H1 (cell line): ENCODE measurements around the gene LSM14B. TPM values are rescaled to one million over a fixed set of nuclear protein-coding genes. Genes with fewer than 3 reads are reported as not detected.

Experiments used
- CTCF ChIA-PET: fragments of 300-600 bp; sonication (Branson Sonifier 250); formaldehyde crosslinking; loops from one replicate; lab custom pipeline; 2021; ENCODE audit not compliant: partially characterized antibody; lab: Charles Lee
- POLR2A ChIA-PET: fragments of 300-600 bp; sonication (Branson Sonifier 250); formaldehyde crosslinking; loops from one replicate; lab custom pipeline; 2021; ENCODE audit warnings: inconsistent platforms; ENCODE audit not compliant: partially characterized antibody; lab: Charles Lee
- DNase-seq, 2 experiments: peaks; one replicate each; pipeline versions ENCODE4 v3.0.0 to v3.0.0-alpha.2; 2010 to 2022; ENCODE audit warnings: low spot score in 2 of 2, low read depth in 1 of 2, mixed read lengths in 1 of 2
- FAIRE-seq: peaks from 2 replicates; lab custom pipeline; 2011; peaks lifted over from hg19 to GRCh38; lab: Jason Lieb, UNC
- H2AFZ ChIP-seq: 2 replicates; pipeline ENCODE4 v1.8.1; 2012; ENCODE audit warnings: low read length, inconsistent platforms
- H2AK5ac ChIP-seq: 2 replicates; pipeline ENCODE4 v1.6.1; 2013; ENCODE audit warnings: low read depth, low read length
- H2BK120ac ChIP-seq: replicated peaks from 2 replicates; pipeline ENCODE3; 2013; ENCODE audit warnings: low read depth, low read length, inconsistent platforms
- H2BK12ac ChIP-seq: 2 replicates; pipeline ENCODE4 v1.6.1; 2013; ENCODE audit warnings: low read depth, low read length
- H2BK15ac ChIP-seq: 2 replicates; pipeline ENCODE4 v1.6.1; 2013; ENCODE audit warnings: low read length
- H2BK20ac ChIP-seq: 2 replicates; pipeline ENCODE4 v1.6.1; 2013; ENCODE audit warnings: low read length
- H2BK5ac ChIP-seq: 2 replicates; pipeline ENCODE4 v1.6.1; 2013; ENCODE audit warnings: low read depth, low read length
- H3K14ac ChIP-seq: 2 replicates; pipeline ENCODE4 v1.6.1; 2013; ENCODE audit warnings: inconsistent platforms; ENCODE audit not compliant: insufficient read length
- H3K18ac ChIP-seq: 2 replicates; pipeline ENCODE4 v1.6.1; 2013; ENCODE audit warnings: low read length; ENCODE audit errors: extremely low read depth
- H3K23ac ChIP-seq: 2 replicates; pipeline ENCODE4 v1.6.1; 2013; ENCODE audit warnings: inconsistent platforms; ENCODE audit not compliant: insufficient read length
- H3K23me2 ChIP-seq: 2 replicates; pipeline ENCODE4 v1.6.1; 2013; ENCODE audit warnings: low read depth, low read length
- H3K27ac ChIP-seq: 2 replicates; pipeline ENCODE4 v1.6.1; 2011; ENCODE audit warnings: low read depth, low read length, inconsistent platforms
- H3K27me3 ChIP-seq, 4 experiments: replicated peaks in 1 of 4; 1 replicate in 1 of 4; 2 replicates in 3 of 4; pipeline versions ENCODE4 v1.6.1 to v1.8.1; 2011 to 2013; ENCODE audit warnings: low read length in 3 of 4, mild to moderate bottlenecking in 3 of 4, inconsistent platforms in 2 of 4, mixed read lengths in 2 of 4, moderate library complexity in 1 of 4; ENCODE audit not compliant: control insufficient read depth in 3 of 4, insufficient read depth in 3 of 4; ENCODE audit errors: extremely low read depth in 1 of 4
- H3K36me3 ChIP-seq, 4 experiments: 2 replicates each; pipeline versions ENCODE4 v1.6.1 to v1.8.1; 2011 to 2013; ENCODE audit warnings: mild to moderate bottlenecking in 4 of 4, low read length in 3 of 4, moderate library complexity in 2 of 4, control low read depth in 1 of 4, inconsistent platforms in 1 of 4; ENCODE audit not compliant: insufficient read depth in 4 of 4, control insufficient read depth in 2 of 4
- H3K4ac ChIP-seq: replicated peaks from 2 replicates; pipeline ENCODE3; 2013; ENCODE audit warnings: low read length, low read depth, mixed read lengths, inconsistent platforms; ENCODE audit not compliant: insufficient read length
- H3K4me1 ChIP-seq, 4 experiments: replicated peaks in 1 of 4; 1 replicate in 1 of 4; 2 replicates in 3 of 4; pipeline versions ENCODE4 v1.6.1 to v1.8.1; 2011 to 2013; ENCODE audit warnings: low read length in 3 of 4, inconsistent platforms in 2 of 4, mixed read lengths in 1 of 4; ENCODE audit not compliant: insufficient read depth in 4 of 4, control insufficient read depth in 3 of 4
- H3K4me2 ChIP-seq, 2 experiments: 2 replicates each; pipeline versions ENCODE4 v1.6.1 to v1.8.1; 2011 to 2013; ENCODE audit warnings: low read depth in 2 of 2, low read length in 2 of 2, control low read depth in 1 of 2, inconsistent platforms in 1 of 2, mild to moderate bottlenecking in 1 of 2; ENCODE audit not compliant: insufficient read depth in 1 of 2
- H3K4me3 ChIP-seq, 4 experiments: fragments of 200-600, 300-600 bp in 1 of 4; sonication (generic), shearing (Covaris generic), sonication (Bioruptor Twin) in 1 of 4; 2 replicates each; pipeline versions ENCODE4 v1.5.1 to v1.8.1; 2011 to 2016; ENCODE audit warnings: low read length in 4 of 4, low read depth in 3 of 4, control low read depth in 2 of 4, inconsistent platforms in 2 of 4, mild to moderate bottlenecking in 2 of 4, mixed read lengths in 1 of 4, moderate library complexity in 1 of 4; ENCODE audit not compliant: insufficient read depth in 2 of 4; ENCODE audit errors: extremely low read depth in 1 of 4
- H3K56ac ChIP-seq: replicated peaks from 2 replicates; pipeline ENCODE3; 2013; ENCODE audit warnings: low read depth, mild to moderate bottlenecking, mixed read lengths, low read length, inconsistent platforms; ENCODE audit not compliant: insufficient read length
- H3K79me1 ChIP-seq: 2 replicates; pipeline ENCODE4 v1.6.1; 2013; ENCODE audit warnings: low read depth, low read length, control low read depth
- H3K79me2 ChIP-seq, 2 experiments: 2 replicates each; pipeline versions ENCODE4 v1.6.1 to v1.8.1; 2012 to 2013; ENCODE audit warnings: low read length in 2 of 2, mild to moderate bottlenecking in 2 of 2, inconsistent platforms in 1 of 2; ENCODE audit not compliant: insufficient read depth in 2 of 2, control insufficient read depth in 1 of 2
- H3K9ac ChIP-seq, 4 experiments: replicated peaks in 1 of 4; 1 replicate in 1 of 4; 2 replicates in 3 of 4; pipeline versions ENCODE4 v1.6.1 to v1.8.1; 2011 to 2013; ENCODE audit warnings: low read depth in 3 of 4, low read length in 3 of 4, control low read depth in 2 of 4, mild to moderate bottlenecking in 2 of 4, moderate library complexity in 2 of 4, inconsistent platforms in 1 of 4; ENCODE audit errors: extremely low read depth in 1 of 4
- H3K9me3 ChIP-seq, 2 experiments: 2 replicates each; pipeline versions ENCODE4 v1.6.1 to v1.8.1; 2012 to 2013; ENCODE audit warnings: mild to moderate bottlenecking in 2 of 2, moderate library complexity in 2 of 2, control low read depth in 1 of 2, inconsistent platforms in 1 of 2, low read depth in 1 of 2, low read length in 1 of 2, mixed read lengths in 1 of 2; ENCODE audit not compliant: insufficient read depth in 2 of 2
- H4K20me1 ChIP-seq, 2 experiments: replicated peaks in 1 of 2; 2 replicates each; pipeline versions ENCODE3 to v1.8.1; 2011 to 2013; ENCODE audit warnings: inconsistent platforms in 2 of 2, low read length in 2 of 2, mild to moderate bottlenecking in 1 of 2; ENCODE audit not compliant: insufficient read depth in 2 of 2, control insufficient read depth in 1 of 2
- H4K5ac ChIP-seq: 2 replicates; pipeline ENCODE4 v1.6.1; 2013; ENCODE audit warnings: low read length, low read depth, mixed read lengths, inconsistent platforms; ENCODE audit not compliant: insufficient read length
- H4K8ac ChIP-seq: 2 replicates; pipeline ENCODE4 v1.8.0; 2013; ENCODE audit warnings: mild to moderate bottlenecking, moderate library complexity, low read length, inconsistent platforms; ENCODE audit not compliant: insufficient read depth; ENCODE audit errors: extremely low read depth
- H4K91ac ChIP-seq: replicated peaks from 2 replicates; pipeline ENCODE3; 2013; ENCODE audit warnings: low read length, mixed read lengths, inconsistent platforms; ENCODE audit not compliant: insufficient read length
- BRCA1 ChIP-seq: IDR thresholded peaks from 2 replicates; pipeline ENCODE4 v1.6.1; 2012; ENCODE audit warnings: low read depth, low read length, improper control_type of control experiment
- CEBPB ChIP-seq: IDR thresholded peaks from 2 replicates; pipeline ENCODE4 v1.6.1; 2012; ENCODE audit warnings: low read depth, low read length
- HDAC6 ChIP-seq: IDR thresholded peaks from one replicate; pipeline ENCODE4 v1.7.1; 2012; ENCODE audit warnings: low read depth, mild to moderate bottlenecking, inconsistent platforms, low read length, moderate library complexity
- JUND ChIP-seq: IDR thresholded peaks from 2 replicates; pipeline ENCODE4 v1.6.1; 2011; ENCODE audit warnings: mild to moderate bottlenecking, improper control_type of control experiment, low read length
- KDM5A ChIP-seq: fragments of 200-600 bp; IDR thresholded peaks from 2 replicates; pipeline ENCODE4 v1.7.1; 2012; ENCODE audit warnings: mild to moderate bottlenecking, low read length, inconsistent platforms, mixed read lengths
- RBBP5 ChIP-seq: IDR thresholded peaks from 2 replicates; pipeline ENCODE4 v1.7.1; 2012; ENCODE audit warnings: low read depth, mild to moderate bottlenecking, inconsistent platforms, low read length, moderate library complexity, borderline replicate concordance
- RNF2 ChIP-seq: fragments of 200-900, 300-1000 bp; sonication (generic); IDR thresholded peaks from 2 replicates; pipeline ENCODE4 v1.7.1; 2016; ENCODE audit warnings: borderline replicate concordance, low read depth, mild to moderate bottlenecking, antibody characterized with exemption, low read length; ENCODE audit not compliant: poor library complexity, severe bottlenecking; ENCODE audit errors: missing control alignments
- SIX5 ChIP-seq: IDR thresholded peaks from 2 replicates; pipeline ENCODE4 v1.6.1; 2011; ENCODE audit warnings: mild to moderate bottlenecking, low read depth, low read length
- TBP ChIP-seq: IDR thresholded peaks from 2 replicates; pipeline ENCODE4 v1.6.1; 2011; ENCODE audit warnings: low read depth, low read length, improper control_type of control experiment
- YY1 ChIP-seq: IDR thresholded peaks from 2 replicates; pipeline ENCODE4 v1.6.1; 2011; ENCODE audit warnings: low read depth, mild to moderate bottlenecking, low read length
- WGBS, 2 experiments: shearing (Covaris generic) in 1 of 2; methylation state at CpG; one replicate each; pipeline versions ENCODE4 v1.1.6 to v1.1.7; 2013 to 2015; ENCODE audit warnings: low lambda C conversion rate in 2 of 2, mixed read lengths in 2 of 2, inconsistent platforms in 1 of 2, low coverage in 1 of 2, missing lambda C conversion rate in 1 of 2; ENCODE audit not compliant: insufficient replicate concordance in 2 of 2, insufficient coverage in 1 of 2, insufficient read length in 1 of 2; ENCODE audit errors: extremely low coverage in 1 of 2, missing lambda C conversion rate in 1 of 2; 5-methylcytosine and 5-hydroxymethylcytosine counted together
- polyA plus RNA-seq, 7 experiments: library from polyadenylated mRNA; depleted of rRNA in 3 of 7; stranded (reverse) in 5 of 7; unstranded in 2 of 7; fragments of >200 nt in 5 of 7; fragments of 200-250 nt in 2 of 7; gene quantifications; 1 replicate in 5 of 7; 2 replicates in 1 of 7; 4 replicates in 1 of 7; pipeline versions ENCODE4 v1.2.1 to v1.2.3, GENCODE V29; 2011 to 2013; ENCODE audit warnings: missing spikeins in 2 of 7, mixed read lengths in 2 of 7
- total RNA-seq: library from RNA; stranded (reverse); fragmentation: NEBNext Ultra II Directional; extraction: Animal tissue kit (Norgen Biotek cat#: 25700); gene quantifications from 2 replicates; pipeline ENCODE4 v1.2.1, GENCODE V29; 2021
- TF ChIP-seq, protein P1 (sequence below): IDR thresholded peaks from 2 replicates; pipeline ENCODE4 v1.6.1; 2012; ENCODE audit warnings: inconsistent platforms
- TF ChIP-seq, protein P2 (sequence below): IDR thresholded peaks from 2 replicates; pipeline ENCODE4 v1.6.1; 2012; ENCODE audit warnings: low read length, inconsistent platforms

LSM14B gene
- total and polyA plus RNA-seq, 2 of the 8 experiments (the other 6 are each of a cell fraction or from before 2014, with no cell fraction given) = 58.3 to 65.6 TPM

DNA sequence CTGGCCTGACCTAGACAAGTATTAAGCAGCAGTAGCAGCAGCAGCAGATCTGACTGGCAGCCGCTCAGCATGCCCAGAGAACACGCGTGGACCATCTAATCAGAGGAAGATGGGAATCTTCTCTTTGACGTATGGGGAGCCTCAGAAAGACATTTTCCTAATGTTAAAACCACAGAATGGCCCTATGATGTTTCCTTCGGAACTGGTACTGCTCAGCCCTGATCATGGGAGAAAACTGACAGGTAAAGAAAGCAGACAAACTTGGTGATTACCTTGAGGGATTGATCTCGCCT lies 14.8 kb downstream of the LSM14B start:
- Histone ChIP-seq H3K23me2 (no peaks in the 10 kb centered on the region; the same call in 1 of the 2 replicates), H2AK5ac (no peak overlapping the region), H3K4me1 (peaks cover 0 to 7% (median 2%) of the 10 kb centered on the region in 4 experiments; a peak in 3 of 7 replicates), H3K4me2 (no peak overlapping the region), H2BK15ac (no peak overlapping the region), H3K9ac (no peak overlapping the region), H2BK20ac (no peak overlapping the region), H4K91ac (no peak overlapping the region), H3K27me3 (no peaks in the 10 kb centered on the region), H2BK5ac (no peak overlapping the region), H4K8ac (no peak overlapping the region), H2BK120ac (no peak overlapping the region), H3K4ac (no peak overlapping the region), H3K18ac (no peak overlapping the region), H3K9me3 (no peaks in the 10 kb centered on the region), H4K5ac (no peak overlapping the region), H3K79me1 (peaks cover 4% of the 10 kb centered on the region), H3K4me3 (no peak overlapping the region), H2BK12ac (no peak overlapping the region), H3K79me2 (peaks cover 17 to 40% of the 10 kb centered on the region in 2 experiments), H3K36me3 (peaks cover 46 to 84% (median 68%) of the 10 kb centered on the region in 4 experiments), H3K23ac (no peak overlapping the region), H3K14ac (no peak overlapping the region), H3K27ac (no peak overlapping the region), H2AFZ (no peak overlapping the region), H4K20me1 (peaks cover 29 to 64% of the 10 kb centered on the region in 2 experiments), H3K56ac (no peak overlapping the region)
- DNase-seq (no peak), FAIRE-seq (no peak)
- POLR2A ChIA-PET = interaction anchor here (1.2 to 5.6 kb wide), 4 partner anchors 10 to 71 kb away, joined by 3 to 62 read pairs (median 42); partner anchors contain the start of genes LSM14B and TAF4
- CTCF ChIA-PET = interaction anchor here (1.0 to 5.3 kb wide), 15 partner anchors 8 to 128 kb away, joined by 3 to 57 read pairs (median 6); no protein-coding TSS in a partner anchor
- WGBS, 2 experiments = 81% methylated on average over 6 of the region's 6 CpGs; no CpG with 5 or more reads in 1 of the 2 experiments
- TF ChIP-seq BRCA1 = no peak
- TF ChIP-seq, protein P1, sequence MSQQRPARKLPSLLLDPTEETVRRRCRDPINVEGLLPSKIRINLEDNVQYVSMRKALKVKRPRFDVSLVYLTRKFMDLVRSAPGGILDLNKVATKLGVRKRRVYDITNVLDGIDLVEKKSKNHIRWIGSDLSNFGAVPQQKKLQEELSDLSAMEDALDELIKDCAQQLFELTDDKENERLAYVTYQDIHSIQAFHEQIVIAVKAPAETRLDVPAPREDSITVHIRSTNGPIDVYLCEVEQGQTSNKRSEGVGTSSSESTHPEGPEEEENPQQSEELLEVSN = no peak
- TF ChIP-seq JUND = no peak
- no peak for TF ChIP-seq TBP
- TF ChIP-seq SIX5 = no peak
- TF ChIP-seq YY1 = no peak
- TF ChIP-seq RNF2 = no peak
- TF ChIP-seq, protein P2, sequence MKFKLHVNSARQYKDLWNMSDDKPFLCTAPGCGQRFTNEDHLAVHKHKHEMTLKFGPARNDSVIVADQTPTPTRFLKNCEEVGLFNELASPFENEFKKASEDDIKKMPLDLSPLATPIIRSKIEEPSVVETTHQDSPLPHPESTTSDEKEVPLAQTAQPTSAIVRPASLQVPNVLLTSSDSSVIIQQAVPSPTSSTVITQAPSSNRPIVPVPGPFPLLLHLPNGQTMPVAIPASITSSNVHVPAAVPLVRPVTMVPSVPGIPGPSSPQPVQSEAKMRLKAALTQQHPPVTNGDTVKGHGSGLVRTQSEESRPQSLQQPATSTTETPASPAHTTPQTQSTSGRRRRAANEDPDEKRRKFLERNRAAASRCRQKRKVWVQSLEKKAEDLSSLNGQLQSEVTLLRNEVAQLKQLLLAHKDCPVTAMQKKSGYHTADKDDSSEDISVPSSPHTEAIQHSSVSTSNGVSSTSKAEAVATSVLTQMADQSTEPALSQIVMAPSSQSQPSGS = no peak
- no peak for TF ChIP-seq KDM5A
- no peak for TF ChIP-seq RBBP5
- TF ChIP-seq HDAC6 = no peak
- TF ChIP-seq CEBPB = no peak
